VCaP (cell line): ENCODE results near the gene COL12A1.

Experiments used
- H3K27ac ChIP-seq: fragments of 450-650 bp; 2 replicates; pipeline ENCODE4 v1.5.1; 2017
- TF ChIP-seq, protein P1 (sequence below): fragments of 450-650 bp; conservative IDR thresholded peaks from 2 replicates; pipeline ENCODE4 v1.5.1; 2017; ENCODE audit warnings: mild to moderate bottlenecking, moderate library complexity

Gene COL12A1

DNA sequence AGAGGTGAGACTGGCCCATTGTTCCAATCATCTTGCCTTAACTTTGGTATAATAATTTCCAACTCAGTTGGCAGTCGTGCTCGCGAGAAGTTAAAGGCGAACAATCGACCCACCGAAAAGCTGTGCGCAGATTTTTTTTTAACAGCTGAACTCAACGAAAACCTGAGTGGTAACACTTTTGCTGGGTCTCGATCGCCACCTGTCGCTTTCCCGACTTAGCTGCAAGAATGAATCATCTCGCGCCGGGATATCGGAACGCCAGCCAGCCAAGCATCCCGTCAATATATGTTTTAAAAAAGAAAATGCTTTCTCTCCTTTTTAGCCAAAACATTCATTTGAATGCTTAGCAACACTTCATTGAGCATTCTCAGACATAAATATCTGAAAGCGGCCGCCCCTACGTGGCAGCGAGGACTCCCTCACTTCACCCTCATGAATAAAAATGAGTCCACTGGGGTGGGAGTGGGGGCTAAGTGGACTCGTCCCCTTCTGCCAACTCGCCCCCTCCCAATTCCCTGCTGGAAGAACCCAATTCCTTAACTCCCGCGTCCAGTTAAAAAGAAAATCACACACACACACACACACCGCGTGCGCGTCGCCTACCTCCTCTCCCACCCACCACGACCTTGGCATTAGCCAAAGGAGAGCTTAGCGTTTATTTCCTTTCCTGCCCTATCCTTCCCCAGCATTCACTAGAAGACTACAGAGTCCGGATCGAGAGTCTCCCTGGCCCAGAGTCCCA lies 1.5 kb downstream of the COL12A1 start:
- no peak overlapping the region for H3K27ac ChIP-seq
- TF ChIP-seq, protein P1, sequence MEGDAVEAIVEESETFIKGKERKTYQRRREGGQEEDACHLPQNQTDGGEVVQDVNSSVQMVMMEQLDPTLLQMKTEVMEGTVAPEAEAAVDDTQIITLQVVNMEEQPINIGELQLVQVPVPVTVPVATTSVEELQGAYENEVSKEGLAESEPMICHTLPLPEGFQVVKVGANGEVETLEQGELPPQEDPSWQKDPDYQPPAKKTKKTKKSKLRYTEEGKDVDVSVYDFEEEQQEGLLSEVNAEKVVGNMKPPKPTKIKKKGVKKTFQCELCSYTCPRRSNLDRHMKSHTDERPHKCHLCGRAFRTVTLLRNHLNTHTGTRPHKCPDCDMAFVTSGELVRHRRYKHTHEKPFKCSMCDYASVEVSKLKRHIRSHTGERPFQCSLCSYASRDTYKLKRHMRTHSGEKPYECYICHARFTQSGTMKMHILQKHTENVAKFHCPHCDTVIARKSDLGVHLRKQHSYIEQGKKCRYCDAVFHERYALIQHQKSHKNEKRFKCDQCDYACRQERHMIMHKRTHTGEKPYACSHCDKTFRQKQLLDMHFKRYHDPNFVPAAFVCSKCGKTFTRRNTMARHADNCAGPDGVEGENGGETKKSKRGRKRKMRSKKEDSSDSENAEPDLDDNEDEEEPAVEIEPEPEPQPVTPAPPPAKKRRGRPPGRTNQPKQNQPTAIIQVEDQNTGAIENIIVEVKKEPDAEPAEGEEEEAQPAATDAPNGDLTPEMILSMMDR = peak; percentile 85

DNA sequence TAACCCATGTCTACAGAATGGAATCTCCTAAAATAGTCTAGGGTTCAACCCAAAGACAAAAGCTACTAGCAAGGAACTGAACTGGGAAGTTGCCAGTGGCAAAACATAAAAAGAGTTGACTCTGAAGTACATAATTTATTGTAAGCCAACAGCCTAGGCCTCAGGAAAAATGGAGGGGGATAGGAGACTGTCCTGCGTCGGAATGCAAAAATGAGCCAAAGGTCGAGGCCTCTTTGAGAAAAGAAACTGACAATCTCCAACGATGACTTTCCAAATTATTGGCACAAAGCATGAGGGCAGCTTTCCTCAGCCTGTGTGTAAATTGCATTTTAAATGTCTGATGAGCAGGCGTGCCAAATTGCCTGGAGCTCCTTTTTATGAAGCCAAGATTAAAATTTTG lies 2.1 kb downstream of the COL12A1 start:
- TF ChIP-seq, protein P1 = no peak

DNA sequence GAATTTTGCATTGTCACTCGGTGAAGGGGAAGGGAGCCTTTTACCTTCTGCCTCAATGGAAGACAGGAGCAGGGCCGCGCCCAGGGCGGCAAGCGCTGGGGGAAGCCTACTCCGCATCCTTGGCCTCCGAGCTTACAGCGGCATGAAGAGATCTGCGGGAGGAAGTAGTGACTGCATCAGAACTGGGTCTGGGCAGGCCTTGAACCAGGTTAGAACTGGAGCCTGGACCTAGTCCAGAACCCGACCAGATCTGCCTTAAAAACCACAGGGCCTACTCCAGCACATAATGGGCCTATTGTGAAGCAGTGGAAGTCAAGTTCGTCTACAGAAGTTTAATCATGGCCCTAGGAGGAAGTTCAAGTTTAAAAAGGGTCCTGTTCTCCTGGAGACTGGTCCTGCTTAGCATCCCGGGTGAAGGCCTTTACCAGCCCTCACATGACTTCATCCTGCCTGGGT lies 3.1 kb downstream of the COL12A1 start:
- TF ChIP-seq, protein P1 = no peak

More for the DNA sequence above, 2.1 kb downstream of the COL12A1 start:
- no peak overlapping the region for H3K27ac ChIP-seq

DNA sequence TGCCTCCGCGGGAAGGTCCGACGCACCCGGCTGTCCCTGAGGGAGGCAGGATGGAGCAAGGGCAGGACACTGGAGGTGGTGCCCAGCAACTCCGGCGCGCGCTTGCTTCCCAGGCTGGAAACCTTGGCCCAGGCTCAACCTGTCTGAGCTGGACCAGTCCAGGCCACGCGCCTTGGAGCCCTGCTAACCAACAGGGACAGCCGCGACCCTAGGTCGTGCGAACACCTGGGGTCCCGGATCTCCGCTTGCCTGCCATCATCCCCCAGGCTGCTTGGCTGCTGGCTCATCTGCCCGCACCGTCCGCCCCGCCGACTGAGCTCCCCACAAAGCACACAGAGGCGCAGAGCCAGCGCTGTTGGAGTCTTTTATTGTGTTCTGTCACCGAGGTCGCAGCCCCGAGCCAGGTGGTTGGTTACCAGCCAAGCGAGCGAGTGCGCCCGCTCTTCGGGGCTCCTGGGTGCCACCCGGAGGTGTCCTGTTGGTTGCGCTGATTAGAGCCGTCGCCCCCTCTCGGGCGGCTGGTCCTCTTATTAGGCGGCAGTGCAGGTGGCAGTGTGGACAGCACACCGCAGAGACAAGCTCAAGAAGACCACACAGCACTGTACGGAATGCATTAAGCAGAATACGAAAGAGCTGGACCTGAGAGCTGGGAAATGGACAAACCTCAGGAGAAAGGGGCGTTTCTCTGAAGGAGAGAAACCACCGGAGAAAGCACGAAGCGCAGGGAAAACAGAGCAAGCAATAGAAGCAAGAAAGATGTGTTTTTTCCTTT lies 3.8 kb downstream of the COL12A1 start:
- TF ChIP-seq, protein P1 = no peak
- H3K27ac ChIP-seq = no peak overlapping the region

More for the DNA sequence above, 3.1 kb downstream of the COL12A1 start:
- H3K27ac ChIP-seq = no peak overlapping the region

DNA sequence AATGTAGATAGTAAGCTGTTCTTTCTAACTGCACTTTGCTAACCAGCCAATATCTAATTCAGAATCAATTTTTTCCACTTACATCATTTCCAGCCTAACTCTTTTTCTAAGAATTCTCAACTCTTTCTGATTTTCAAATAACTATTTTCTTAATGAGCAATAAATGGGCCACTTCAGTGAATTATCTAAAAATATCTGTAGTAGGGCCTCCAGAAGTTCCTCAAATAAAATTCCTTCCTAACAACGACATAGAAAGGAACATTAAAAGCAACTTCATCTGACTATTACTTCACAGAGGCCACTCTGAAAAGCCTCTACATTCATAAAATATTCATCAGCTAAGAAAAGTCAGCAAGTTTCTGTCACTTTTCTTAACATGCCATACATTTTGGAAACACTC lies 4.8 kb downstream of the COL12A1 start:
- TF ChIP-seq, protein P1 = no peak
- no peak overlapping the region for H3K27ac ChIP-seq

DNA sequence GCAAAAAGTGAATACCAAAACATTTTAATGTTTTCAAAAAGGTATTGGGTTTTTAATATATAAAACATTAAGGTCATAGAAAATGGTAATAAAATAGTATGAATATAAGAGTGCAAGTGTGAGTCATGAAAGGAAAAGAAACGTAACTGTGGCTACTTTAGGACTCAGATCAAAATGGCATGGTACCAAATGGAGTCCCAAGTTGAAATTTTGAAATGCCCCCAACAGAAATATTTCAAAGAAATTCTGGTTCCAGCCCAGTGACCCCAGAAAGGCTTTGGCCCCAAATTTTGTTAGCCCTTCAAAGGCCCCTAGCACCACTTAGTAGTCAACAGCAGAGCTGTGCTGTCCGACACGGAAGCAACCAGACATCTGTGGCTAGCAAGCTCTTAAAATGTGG lies 6.0 kb downstream of the COL12A1 start:
- H3K27ac ChIP-seq = no peak overlapping the region
- TF ChIP-seq, protein P1 = no peak

DNA sequence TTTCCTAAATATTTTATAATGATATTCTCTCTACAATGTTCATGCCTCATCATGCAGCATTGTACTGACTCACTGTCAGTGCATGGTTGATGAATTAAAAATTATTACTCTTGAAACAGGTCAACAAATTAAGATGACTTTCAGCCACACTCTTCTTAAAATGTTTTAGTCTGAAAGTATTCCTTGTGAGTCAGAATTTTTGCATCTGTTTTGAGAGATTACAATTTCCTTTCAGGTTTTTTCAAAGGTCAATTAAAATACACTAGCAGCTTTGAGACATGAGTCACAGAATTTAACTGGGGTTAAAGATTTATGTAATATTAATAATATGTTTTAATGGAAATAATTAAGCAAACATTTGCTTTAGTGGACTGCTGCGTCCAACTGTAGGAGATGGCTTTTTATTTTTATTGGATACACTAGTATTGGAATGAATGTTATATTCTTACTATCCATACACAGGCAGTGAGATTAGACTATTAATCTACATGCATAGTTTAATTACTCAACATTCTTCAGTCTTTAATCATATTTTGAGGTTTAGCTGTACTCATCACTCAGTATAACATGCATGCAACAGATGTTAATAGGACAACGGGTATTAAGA lies 9.7 kb downstream of the COL12A1 start:
- H3K27ac ChIP-seq = no peak overlapping the region
- TF ChIP-seq, protein P1 = no peak
